ENCODE measurements around the gene WNT2. TPM values are rescaled to one million over a fixed set of nuclear protein-coding genes. Genes with fewer than 3 reads are reported as not detected.
A peak's percentile ranks its signal among the peaks of the same experiment; 100 is the strongest.

WNT2 gene
- total RNA-seq, 2 donors from 2014 or later = not detected

DNA sequence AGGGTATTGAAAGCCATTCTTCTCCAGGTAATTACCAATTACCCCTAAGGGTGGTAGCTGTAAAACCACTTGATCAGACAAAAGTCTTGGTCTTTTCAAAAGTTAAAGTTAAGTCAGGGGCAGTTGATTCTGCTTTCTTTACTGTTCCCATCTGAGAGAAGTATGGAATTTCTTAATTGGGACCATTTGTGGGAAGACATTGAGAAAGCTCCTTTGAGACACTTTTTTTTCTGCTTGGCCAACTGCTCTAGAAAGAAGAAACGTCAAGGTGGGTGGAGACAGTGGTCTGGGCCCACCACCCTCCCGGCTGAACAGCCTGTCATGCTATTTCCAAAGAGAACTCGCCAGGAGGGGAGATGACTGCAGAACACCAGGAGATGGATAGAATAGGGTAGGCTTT is 45.3 kb downstream of the WNT2 start:
- no peak for ATAC-seq

DNA sequence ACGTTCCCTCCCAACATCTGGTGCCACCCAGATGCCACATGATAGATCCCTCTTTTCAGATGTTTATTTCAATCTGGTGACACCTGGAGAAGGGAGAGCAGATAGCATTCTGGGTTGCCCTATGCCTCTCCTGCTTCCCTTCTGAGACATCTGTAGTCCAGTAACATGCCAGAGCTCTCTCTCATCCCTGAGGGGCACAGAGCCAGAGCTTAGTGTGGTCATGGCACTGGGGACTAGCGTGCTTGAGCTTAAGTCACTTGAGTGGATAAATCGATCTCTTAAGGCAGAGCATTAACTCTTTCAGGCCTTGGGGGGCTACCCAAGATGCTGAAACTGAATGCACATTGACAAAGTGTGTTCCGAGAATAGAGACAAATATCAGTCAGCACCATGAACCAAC is 47.9 kb downstream of the WNT2 start:
- Mint-ChIP-seq H3K9me3 (no peaks in the 10 kb centered on the region), H3K36me3 (no peaks in the 10 kb centered on the region), H3K27ac (no peak overlapping the region)
- ATAC-seq = no peak
- DNase-seq (ENCODE audit: low spot score in 2 of 2) = no peak

More for the DNA sequence above, 45.3 kb downstream of the WNT2 start:
- Mint-ChIP-seq H3K36me3 (no peaks in the 10 kb centered on the region), H3K9me3 (no peaks in the 10 kb centered on the region), H3K27ac (no peak overlapping the region)
- no peak for DNase-seq (ENCODE audit: low spot score in 2 of 2)

DNA sequence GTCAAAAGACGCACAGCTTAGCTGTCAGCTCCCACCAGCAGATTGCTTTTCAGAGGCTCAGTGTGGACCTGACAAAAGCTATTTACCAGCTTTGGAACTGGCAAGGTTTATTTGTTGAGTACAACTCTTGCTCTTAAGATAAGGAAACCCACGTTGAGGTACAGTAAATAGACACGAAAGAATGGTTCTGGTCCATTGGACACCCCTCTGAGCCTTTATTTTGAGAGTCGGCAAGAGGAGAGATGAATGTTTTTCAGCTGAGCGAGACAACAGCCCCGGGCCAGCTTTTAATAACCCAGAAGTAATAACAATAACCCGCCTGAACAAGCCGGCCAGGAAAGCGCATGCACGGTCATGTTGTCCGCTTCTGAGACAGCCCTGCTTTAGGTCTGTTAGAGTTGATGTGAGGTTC is 49.0 kb downstream of the WNT2 start:
- DNase-seq (ENCODE audit: low spot score in 2 of 2) = no peak
- no peak for ATAC-seq
- Mint-ChIP-seq H3K36me3 (no peaks in the 10 kb centered on the region), H3K9me3 (peaks cover 0 to 3% of the 10 kb centered on the region in 2 donors), H3K27ac (no peak overlapping the region)

DNA sequence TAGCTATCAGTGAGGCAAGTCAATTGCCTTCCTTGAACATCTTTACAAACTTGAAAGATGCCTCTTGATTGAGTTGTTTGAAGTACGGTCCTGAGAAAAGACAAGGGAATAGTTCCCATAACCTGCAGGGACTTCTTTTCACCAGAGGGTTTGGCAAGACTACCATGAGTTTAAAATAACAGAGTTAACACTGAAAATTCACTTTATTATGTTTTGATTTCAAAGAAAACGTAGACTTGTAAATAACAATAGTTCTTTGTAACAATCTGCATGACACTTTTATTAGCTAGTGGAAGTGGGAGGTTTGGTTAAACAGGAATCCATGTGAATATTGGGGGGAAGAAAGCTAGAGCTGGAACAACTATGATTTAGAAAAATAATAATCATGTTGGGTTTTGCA is 49.5 kb downstream of the WNT2 start:
- Mint-ChIP-seq H3K27ac (no peak overlapping the region), H3K9me3 (peaks cover 0 to 3% of the 10 kb centered on the region in 2 donors)

DNA sequence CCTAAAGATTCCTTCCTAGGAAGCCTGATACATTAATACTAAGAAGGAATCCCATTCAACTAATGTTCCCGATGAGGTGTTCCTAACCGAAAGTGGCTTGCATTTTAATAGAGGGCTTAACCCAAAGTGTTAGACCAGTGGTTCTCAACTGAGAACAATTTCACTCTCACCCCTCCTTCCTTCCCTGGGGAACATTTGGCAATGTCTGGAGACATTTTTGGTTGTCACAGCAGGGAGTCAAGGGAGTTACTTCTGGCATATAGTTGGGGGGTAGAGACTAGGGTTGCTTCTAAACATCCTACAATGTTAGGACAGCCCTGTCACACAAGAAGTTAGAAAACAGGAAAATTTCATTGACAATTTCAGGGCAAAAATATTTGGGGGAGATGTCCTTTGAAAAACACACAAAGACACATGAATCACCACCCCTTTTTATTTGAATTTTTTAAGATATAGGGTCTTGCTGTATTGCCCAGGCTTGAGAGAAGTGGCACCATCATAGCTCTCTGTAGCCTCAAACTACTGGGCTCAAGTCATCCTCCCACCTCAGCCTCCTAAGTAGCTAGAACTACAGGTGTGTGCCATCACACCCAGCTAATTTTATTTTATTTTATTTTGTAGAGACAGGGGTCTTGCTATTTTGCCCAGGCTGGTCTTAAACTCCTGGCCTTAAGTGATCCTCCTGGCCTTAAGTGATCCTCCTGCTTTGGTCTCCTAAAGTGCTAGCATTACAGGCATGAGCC is 50.7 kb downstream of the WNT2 start:
- no peak overlapping the region for H3K27ac Mint-ChIP-seq
- H3K9me3 Mint-ChIP-seq = peaks cover 6 to 8% of the 10 kb centered on the region in 2 donors
- no peak for DNase-seq (ENCODE audit: low spot score in 2 of 2)
- no peaks in the 10 kb centered on the region for H3K36me3 Mint-ChIP-seq
- no peak for ATAC-seq

More for the DNA sequence above, 49.5 kb downstream of the WNT2 start:
- H3K36me3 Mint-ChIP-seq = no peaks in the 10 kb centered on the region
- ATAC-seq = no peak
- no peak for DNase-seq (ENCODE audit: low spot score in 2 of 2)

DNA sequence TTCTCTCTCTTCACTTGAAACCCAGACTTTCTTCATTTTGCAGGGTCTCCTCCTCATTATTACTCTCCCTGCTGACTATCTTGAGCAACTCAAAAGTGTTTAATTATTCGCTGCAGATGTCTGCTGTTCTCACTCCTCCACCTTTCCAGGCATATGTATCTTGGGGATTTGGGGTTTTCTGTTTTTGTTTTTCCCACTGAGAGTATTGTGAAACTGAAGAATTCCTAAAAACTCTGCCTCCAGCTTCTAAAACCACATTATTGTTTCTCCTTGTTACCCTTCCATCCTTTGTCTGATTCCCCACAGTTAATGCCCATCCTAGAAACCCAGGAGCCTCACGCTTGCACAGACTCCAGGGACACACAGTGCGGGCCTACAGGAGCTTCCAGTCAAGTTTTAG is 51.3 kb downstream of the WNT2 start:
- Mint-ChIP-seq H3K27ac (no peak overlapping the region), H3K9me3 (peaks cover 6 to 8% of the 10 kb centered on the region in 2 donors), H3K36me3 (no peaks in the 10 kb centered on the region)
- ATAC-seq = no peak
- DNase-seq (ENCODE audit: low spot score in 2 of 2) = no peak

DNA sequence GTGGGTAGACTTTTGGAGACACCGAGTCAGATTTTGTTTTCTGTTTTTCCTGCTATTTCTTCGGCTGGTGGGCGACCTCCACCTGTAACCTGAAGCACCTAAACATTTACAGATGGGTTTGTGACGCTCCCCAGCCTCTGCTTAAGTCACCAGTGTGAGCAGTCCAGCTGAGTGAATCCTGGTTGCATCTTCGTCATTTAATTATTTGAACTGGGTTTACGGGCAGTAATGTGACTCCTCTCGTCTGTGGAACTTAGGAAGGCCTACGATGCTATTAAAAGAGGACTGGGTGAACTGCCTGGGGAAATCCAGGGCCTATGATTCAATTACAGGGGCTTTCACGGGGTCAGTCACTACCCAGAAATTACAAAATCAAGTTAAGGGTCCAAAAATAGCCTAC is 52.5 kb downstream of the WNT2 start:
- DNase-seq (ENCODE audit: low spot score in 2 of 2) (no peak), ATAC-seq (no peak)

GRCh38 chr7:117269886-117270285 is 53.0 kb downstream of the WNT2 start:
- Mint-ChIP-seq H3K27ac (no peak overlapping the region), H3K9me3 (peaks cover 6 to 8% of the 10 kb centered on the region in 2 donors), H3K36me3 (no peaks in the 10 kb centered on the region)
- DNase-seq (ENCODE audit: low spot score in 2 of 2) (no peak), ATAC-seq (peak in 1 of 2 donors; percentile 27)

More for the DNA sequence above, 52.5 kb downstream of the WNT2 start:
- Mint-ChIP-seq H3K27ac (no peak overlapping the region), H3K36me3 (no peaks in the 10 kb centered on the region), H3K9me3 (peaks cover 6 to 8% of the 10 kb centered on the region in 2 donors)

DNA sequence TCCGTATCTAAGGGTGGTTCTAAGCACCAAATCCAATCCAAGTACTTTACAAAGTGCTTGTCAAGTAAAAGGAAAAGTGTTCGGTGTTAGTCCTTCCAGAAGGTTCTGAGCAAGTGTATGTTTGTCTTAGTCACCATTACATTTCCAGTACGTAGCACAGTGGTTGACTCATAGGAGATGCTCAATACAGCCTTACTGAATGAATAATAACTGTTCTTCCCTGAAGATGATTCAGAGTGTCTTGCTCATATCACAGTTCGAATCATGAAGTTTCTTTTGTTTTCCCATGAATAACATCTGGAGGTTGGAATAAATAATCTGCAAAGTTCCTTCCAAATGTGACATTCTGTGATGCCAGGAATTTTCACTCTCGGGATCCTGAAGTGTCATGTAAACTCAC is 53.4 kb downstream of the WNT2 start:
- Mint-ChIP-seq H3K9me3 (peaks cover 6 to 8% of the 10 kb centered on the region in 2 donors), H3K27ac (no peak overlapping the region), H3K36me3 (no peaks in the 10 kb centered on the region)
- DNase-seq (ENCODE audit: low spot score in 2 of 2) (no peak), ATAC-seq (peak; percentile 70 to 100)

GRCh38 chr7:117264716-117265115 is 58.1 kb downstream of the WNT2 start:
- no peak for ATAC-seq

DNA sequence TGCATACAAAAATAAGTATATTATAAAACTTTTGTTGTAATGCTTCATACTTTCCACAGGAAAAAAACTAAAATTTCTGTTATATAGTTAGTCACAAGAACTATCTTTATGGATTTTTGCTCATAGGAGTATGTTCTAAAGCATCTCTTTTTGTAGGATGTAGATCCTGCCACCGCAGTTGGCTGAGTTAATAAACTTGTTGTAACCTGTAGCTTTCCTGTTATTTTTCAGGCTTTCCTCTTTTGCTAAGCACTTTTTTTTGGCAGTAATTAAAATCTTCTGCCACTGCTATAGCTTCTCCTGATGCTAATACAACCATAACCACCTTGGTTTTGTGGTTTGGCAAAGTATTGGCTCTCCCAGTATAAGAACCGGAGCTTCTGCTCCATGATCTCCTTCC is 60.3 kb downstream of the WNT2 start:
- DNase-seq (ENCODE audit: low spot score in 2 of 2) (no peak), ATAC-seq (no peak)
- no peak overlapping the region for H3K27ac Mint-ChIP-seq
- peaks cover under 1 to 3% of the 10 kb centered on the region in 2 donors for H3K9me3 Mint-ChIP-seq
- no peaks in the 10 kb centered on the region for H3K36me3 Mint-ChIP-seq

More at GRCh38 chr7:117264716-117265115, 58.1 kb downstream of the WNT2 start:
- no peak for DNase-seq (ENCODE audit: low spot score in 2 of 2)
- Mint-ChIP-seq H3K9me3 (peaks cover 6 to 8% of the 10 kb centered on the region in 2 donors), H3K36me3 (no peaks in the 10 kb centered on the region), H3K27ac (no peak overlapping the region)

GRCh38 chr7:117259615-117260014 is 63.2 kb downstream of the WNT2 start:
- DNase-seq (ENCODE audit: low spot score in 2 of 2) (no peak), ATAC-seq (no peak)
- Mint-ChIP-seq H3K27ac (no peak overlapping the region), H3K36me3 (no peaks in the 10 kb centered on the region), H3K9me3 (no peaks in the 10 kb centered on the region)

- Mint-ChIP-seq H3K9me3 (peaks cover 5 to 8% of the 10 kb centered on the region in 2 donors), H3K27ac (no peak overlapping the region), H3K36me3 (no peaks in the 10 kb centered on the region)
- ATAC-seq = no peak
- no peak for DNase-seq (ENCODE audit: low spot score in 2 of 2)
Measured at GRCh38 chr7:117251687-117252086, 71.2 kb downstream of the WNT2 start.

- H3K9me3 Mint-ChIP-seq = peaks cover 5 to 12% of the 10 kb centered on the region in 2 donors
- no peak overlapping the region for H3K27ac Mint-ChIP-seq
- no peaks in the 10 kb centered on the region for H3K36me3 Mint-ChIP-seq
- DNase-seq (ENCODE audit: low spot score in 2 of 2) (no peak), ATAC-seq (no peak)
Measured at GRCh38 chr7:117250801-117251200, 72.1 kb downstream of the WNT2 start.

- H3K36me3 Mint-ChIP-seq = peaks cover 0 to 4% of the 10 kb centered on the region in 2 donors
- ATAC-seq (no peak), DNase-seq (ENCODE audit: low spot score in 2 of 2) (no peak)
- H3K27ac Mint-ChIP-seq = no peak overlapping the region
- peaks cover 5 to 12% of the 10 kb centered on the region in 2 donors for H3K9me3 Mint-ChIP-seq
Measured at GRCh38 chr7:117250245-117250644, 72.6 kb downstream of the WNT2 start.

DNA sequence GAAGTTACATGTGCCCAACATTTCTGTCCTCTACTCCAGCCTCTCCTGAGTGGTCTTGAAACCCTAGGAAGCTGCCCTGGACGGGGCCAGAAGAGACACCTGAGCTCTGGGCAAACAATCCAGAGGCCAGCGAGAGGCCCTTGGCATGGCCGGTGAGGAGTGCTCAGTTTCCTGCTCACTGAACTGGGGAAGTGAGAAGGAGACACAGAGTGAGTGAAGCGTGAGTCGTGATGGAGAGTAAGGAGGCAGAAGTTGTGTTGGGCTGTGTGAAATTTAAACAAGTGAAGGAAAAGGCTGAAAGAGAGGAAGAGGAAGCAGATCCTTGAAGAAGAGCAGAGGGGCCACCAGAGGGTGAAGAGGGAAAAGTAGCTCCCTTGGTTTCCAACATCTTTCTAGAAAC is 73.2 kb downstream of the WNT2 start:
- Mint-ChIP-seq H3K36me3 (peaks cover 0 to 4% of the 10 kb centered on the region in 2 donors), H3K27ac (no peak overlapping the region), H3K9me3 (peaks cover 5 to 12% of the 10 kb centered on the region in 2 donors)
- no peak for ATAC-seq
- no peak for DNase-seq (ENCODE audit: low spot score in 2 of 2)

DNA sequence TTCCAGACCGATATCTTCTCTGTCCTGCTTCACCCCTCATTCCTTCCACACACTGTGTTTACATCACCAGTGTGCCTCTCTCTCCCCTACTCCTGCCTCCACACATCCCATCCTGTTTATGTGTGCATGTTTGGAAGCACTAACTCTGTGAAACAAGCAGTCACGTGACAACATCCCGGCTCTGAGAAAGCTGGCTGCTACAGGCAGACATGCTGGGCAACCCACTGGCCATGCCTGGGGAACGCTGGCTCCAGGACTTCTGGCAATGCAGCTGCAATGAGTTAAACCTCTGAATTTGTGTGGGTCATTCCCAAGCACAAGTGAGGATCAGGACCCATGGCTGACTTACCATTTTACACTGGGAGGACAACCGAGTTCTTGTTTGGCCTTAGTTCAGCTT is 74.0 kb downstream of the WNT2 start:
- peaks cover 5 to 12% of the 10 kb centered on the region in 2 donors for H3K9me3 Mint-ChIP-seq
- H3K27ac Mint-ChIP-seq = no peak overlapping the region
- DNase-seq (ENCODE audit: low spot score in 2 of 2) (no peak), ATAC-seq (no peak)
- H3K36me3 Mint-ChIP-seq = peaks cover 0 to 4% of the 10 kb centered on the region in 2 donors

DNA sequence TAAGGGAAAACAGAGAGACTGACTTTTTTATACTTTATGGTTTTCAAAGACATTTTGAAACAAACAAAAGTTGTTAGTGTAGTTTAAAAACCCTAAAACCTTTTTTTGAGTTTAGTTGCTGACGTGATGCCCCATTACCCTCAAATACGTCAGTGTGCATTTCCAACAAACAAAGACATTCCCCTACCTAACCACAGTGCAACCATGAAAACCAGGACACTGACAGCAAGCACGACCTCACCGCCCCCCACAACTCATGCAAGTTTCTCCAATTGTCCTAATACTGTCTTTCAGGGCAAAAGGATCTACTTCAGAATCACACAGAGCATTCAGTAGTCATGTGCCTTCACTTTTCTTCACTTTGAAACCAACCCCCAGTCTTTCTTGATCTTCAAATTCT is 75.0 kb downstream of the WNT2 start:
- ATAC-seq = no peak

More for the DNA sequence above, 75.0 kb downstream of the WNT2 start:
- no peak for DNase-seq (ENCODE audit: low spot score in 2 of 2)
- Mint-ChIP-seq H3K27ac (no peak overlapping the region), H3K36me3 (peaks cover 0 to 4% of the 10 kb centered on the region in 2 donors), H3K9me3 (peaks cover 5 to 12% of the 10 kb centered on the region in 2 donors)

Data from activated naive CD4-positive, alpha-beta T cell treated with anti-CD3 and anti-CD28 coated beads, Interleukin-2, amount 50 U/mL, for 72 hours (primary cell).